ENCODE data around the gene GNG12.
"Not testable (repeated sequence)": the region's sequence is repeated elsewhere in the genome, so short reads cannot be mapped to it uniquely, and the experiment has no call there.

GNG12 gene

DNA sequence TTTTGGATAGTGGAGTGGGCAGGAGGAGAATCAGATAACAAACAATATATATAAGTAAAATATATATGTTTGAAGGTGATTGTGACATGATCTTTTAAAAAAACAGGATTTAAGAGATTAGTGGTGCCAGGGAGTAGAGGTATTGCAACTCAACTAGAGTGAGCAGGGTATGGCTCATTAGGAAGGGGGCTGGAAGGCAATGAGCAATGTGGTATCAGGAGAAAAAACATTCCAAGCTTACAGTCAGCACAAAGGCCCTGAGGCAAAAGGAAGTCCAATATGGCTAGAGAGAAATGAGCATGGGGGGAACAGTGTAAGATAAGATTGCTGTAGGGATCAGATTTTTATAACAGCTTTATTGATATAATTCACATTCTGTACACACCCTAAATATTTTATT lies 153.6 kb downstream of the GNG12 start:
- no peak for DNase-seq (ENCODE audit: low spot score)

GRCh38 chr1:67677930-67678329 lies 155.3 kb downstream of the GNG12 start:
- no peak for DNase-seq (ENCODE audit: low spot score)

DNA sequence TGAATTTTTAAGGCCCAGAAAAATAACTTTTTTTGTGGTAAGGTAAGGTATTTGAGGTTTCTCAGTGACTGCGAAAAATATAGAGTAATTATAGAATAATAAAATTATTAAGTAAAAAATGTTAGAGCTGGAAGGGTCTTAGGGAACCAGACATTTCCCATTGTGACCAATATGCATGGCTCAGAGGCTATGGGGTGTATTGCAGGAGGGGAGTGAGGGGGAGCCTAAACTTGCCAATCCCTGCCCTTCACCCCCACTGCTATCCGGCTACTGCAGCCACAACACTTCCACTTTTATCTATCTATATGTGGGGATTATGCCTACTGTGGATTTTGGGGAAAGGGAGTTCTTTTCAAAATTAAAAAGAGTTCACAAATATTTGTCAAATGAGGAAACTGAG lies 155.9 kb downstream of the GNG12 start:
- DNase-seq (ENCODE audit: low spot score) = no peak

DNA sequence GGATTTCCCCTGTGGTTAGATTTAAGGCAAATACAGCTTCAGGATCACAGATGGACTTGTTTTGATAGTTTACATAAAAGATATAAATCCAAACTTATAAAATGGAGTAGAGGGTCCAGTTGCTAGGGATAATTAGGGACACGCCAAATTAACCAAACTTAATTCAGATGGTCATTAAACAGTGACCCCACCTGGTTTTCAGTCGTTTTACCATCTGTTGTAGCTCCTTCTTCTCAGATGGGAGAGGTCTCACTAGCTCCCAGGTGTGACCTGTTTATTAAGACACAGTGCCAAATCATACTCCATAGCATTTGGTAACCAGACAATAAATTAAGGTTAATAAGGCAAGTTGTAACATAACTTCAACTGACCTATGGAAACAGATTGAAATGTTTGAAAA lies 156.3 kb downstream of the GNG12 start:
- no peak for DNase-seq (ENCODE audit: low spot score)

DNA sequence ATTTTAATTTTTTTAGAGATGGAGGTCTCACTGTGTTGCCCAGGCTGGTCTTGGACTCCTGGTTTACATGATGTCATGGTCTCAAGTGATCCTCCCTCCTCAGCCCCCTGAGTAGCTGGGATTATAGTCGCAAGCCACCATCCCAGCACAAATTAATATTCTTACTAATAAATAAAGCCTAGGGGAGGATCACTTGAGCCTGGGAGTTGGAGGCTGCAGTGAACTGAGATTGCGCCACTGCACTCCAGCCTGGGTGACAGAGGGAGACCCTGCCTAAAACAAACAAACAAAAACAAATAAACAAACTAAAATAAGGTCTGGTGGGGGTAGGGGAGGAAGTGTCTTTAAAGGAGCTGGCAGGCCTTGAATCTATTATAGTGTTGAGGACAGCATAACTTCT lies 157.0 kb downstream of the GNG12 start:
- DNase-seq (ENCODE audit: low spot score) = no peak

- no peak for DNase-seq (ENCODE audit: low spot score)
Measured at GRCh38 chr1:67675800-67676199, 157.5 kb downstream of the GNG12 start.

- no peak for DNase-seq (ENCODE audit: low spot score)
Measured at GRCh38 chr1:67674260-67675011, 158.8 kb downstream of the GNG12 start.

DNA sequence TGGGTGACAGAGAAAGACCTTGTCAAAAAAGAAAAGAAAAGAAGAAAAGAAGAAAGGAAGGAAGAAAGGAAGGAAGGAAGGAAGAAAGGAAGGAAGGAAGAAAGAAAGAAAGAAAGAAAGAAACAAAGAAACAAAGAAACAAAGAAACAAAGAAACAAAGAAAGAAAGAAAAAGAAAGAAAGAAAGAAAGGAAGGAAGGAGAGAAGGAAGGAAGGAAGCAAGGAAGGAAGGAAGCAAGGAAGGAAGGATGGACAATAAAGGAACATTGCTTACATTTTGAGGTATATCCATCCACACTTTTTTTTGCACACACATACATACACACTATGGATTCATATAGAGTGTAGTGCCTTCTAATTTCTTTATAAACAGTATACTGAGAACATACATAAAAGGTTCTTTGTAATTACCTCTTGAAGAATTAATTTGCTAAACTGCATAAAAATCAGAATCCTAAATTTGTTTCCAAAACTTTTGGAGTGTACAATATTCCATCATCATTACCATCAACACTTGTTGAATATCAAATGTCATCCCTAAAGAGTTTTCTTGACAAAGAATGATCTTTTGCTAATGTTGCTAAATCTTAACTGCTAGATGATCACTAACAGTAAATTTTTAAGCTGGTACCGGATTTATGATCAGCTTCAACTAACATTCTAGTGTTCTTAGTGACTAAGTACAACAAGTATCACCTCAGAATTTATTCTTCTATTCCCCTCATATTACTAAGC lies 159.6 kb downstream of the GNG12 start:
- no peak for DNase-seq (ENCODE audit: low spot score)

DNA sequence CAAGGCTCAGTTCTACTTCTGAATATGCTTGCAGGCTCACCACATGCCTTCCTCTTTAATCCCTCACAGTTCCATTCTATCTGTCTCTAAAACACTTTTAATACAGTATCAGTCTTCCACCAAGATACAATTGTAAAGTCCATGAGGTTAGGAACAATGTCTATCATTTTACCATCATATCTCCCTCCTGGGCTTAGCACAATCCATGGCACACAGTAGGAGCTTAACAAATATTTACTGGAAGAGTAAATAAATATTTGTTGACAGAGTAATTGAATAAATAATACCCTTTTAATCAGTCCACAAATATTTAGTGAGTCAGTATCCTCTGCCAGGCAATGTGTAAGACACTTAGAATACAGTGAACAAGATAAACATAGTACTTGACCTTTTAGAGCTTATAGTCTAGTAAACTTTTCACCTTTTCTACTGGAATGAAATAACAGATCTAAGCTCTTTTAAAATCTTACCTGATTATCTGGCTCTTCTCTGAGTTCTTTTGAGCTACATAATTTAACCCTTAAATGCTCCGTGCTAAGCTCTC lies 160.9 kb downstream of the GNG12 start:
- no peak for DNase-seq (ENCODE audit: low spot score)

GRCh38 chr1:67668660-67669059 lies 164.6 kb downstream of the GNG12 start:
- no peak for DNase-seq (ENCODE audit: low spot score)

DNA sequence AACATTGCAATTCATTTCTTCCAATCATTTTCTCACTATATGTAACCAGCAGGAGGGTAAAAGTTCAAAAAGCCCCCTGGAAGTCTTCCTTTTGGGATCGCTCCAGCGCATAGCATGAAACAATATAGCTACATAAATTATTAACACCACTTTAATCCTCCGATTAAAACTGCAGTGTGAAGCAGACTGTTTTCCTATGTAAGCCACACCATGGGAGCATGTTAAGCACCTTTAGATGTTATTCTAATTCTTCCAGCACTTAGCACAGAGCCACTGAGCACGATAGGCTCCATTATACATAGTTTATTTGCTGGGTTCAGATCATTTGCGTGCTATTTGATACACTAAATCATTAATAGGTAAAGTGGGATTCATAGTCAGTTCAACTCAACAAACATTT lies 166.6 kb downstream of the GNG12 start:
- no peak for DNase-seq (ENCODE audit: low spot score)

- not testable (repeated sequence) for DNase-seq (ENCODE audit: low spot score)
Measured at GRCh38 chr1:67665307-67665706, 168.0 kb downstream of the GNG12 start.

GRCh38 chr1:67664048-67664447 lies 169.2 kb downstream of the GNG12 start:
- no peak for DNase-seq (ENCODE audit: low spot score)

GRCh38 chr1:67662884-67663283 lies 170.4 kb downstream of the GNG12 start:
- DNase-seq (ENCODE audit: low spot score) = no peak

DNA sequence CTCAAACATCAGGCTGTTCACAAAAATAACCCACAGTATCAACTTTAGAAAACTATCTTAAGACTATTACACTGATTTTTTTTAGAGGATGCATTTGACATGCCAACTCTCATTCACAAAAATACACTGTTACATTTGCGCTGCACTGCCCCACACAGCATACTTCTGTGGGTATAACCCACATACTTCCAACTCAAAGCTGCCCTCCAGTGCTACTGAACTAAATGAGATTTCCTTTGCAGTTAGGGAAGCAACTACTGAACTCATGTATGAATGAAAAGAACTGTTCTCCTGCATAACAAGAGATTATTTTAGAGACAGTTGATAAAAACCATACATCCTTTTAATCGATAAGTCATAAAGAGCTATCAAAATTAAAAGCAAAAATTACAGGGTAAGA lies 174.0 kb downstream of the GNG12 start:
- no peak for DNase-seq (ENCODE audit: low spot score)

- not testable (repeated sequence) for DNase-seq (ENCODE audit: low spot score)
Measured at GRCh38 chr1:67657152-67657551, 176.1 kb downstream of the GNG12 start.

- DNase-seq (ENCODE audit: low spot score) = no peak
Measured at GRCh38 chr1:67655581-67655980, 177.7 kb downstream of the GNG12 start.

DNA sequence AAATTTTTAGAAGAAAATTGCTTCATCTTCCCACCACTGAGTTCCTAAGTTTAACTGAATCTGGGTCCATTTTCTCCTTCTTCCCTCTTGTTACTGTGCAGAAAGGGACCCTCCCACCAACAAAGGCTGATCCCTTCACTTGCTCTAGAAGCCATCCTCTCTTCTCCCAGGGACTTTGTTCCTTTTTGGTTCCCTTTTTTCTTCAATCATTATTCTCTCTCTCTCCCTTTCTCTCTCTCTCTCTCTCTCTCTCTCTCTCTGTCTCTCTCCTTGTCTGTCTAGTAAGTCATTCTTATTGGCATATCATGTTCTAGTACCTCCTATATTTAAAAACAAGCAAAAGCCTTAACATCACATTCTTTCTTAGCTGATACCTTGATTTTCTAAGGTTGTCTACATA lies 180.0 kb downstream of the GNG12 start:
- no peak for DNase-seq (ENCODE audit: low spot score)

- DNase-seq (ENCODE audit: low spot score) = no peak
Measured at GRCh38 chr1:67652800-67653199, 180.5 kb downstream of the GNG12 start.
